GM10847 (cell line): ENCODE results near the gene USF3.

Experiments
- POLR2A ChIP-seq: IDR thresholded peaks from 2 replicates; pipeline ENCODE4 v1.6.1; 2011; ENCODE audit not compliant: insufficient read length; ENCODE audit errors: extremely low read depth

Gene USF3

GRCh38 chr3:113638910-113639309 lies 57.5 kb downstream of the USF3 start:
- TF ChIP-seq POLR2A, result no peak

GRCh38 chr3:113637756-113638155 lies 58.7 kb downstream of the USF3 start:
- TF ChIP-seq POLR2A, result no peak

GRCh38 chr3:113634782-113635474 lies 61.5 kb downstream of the USF3 start:
- no peak for TF ChIP-seq POLR2A

GRCh38 chr3:113631573-113631972 lies 64.9 kb downstream of the USF3 start:
- no peak for TF ChIP-seq POLR2A

- TF ChIP-seq POLR2A, result no peak
Observed at GRCh38 chr3:113630956-113631542, 65.4 kb downstream of the USF3 start.

- TF ChIP-seq POLR2A, result no peak
Observed at GRCh38 chr3:113629584-113630421, 66.6 kb downstream of the USF3 start.

- no peak for TF ChIP-seq POLR2A
Observed at GRCh38 chr3:113628788-113629187, 67.7 kb downstream of the USF3 start.

GRCh38 chr3:113628316-113628715 lies 68.1 kb downstream of the USF3 start:
- TF ChIP-seq POLR2A, result no peak

GRCh38 chr3:113626503-113627371 lies 69.7 kb downstream of the USF3 start:
- no peak for TF ChIP-seq POLR2A

GRCh38 chr3:113625834-113626233 lies 70.6 kb downstream of the USF3 start:
- TF ChIP-seq POLR2A, result no peak

GRCh38 chr3:113623811-113624210 lies 72.6 kb downstream of the USF3 start:
- TF ChIP-seq POLR2A, result no peak

- TF ChIP-seq POLR2A, result no peak
Observed at GRCh38 chr3:113623324-113623723, 73.1 kb downstream of the USF3 start.

GRCh38 chr3:113620091-113620490 lies 76.4 kb downstream of the USF3 start:
- no peak for TF ChIP-seq POLR2A

- TF ChIP-seq POLR2A, result no peak
Observed at GRCh38 chr3:113617726-113618125, 78.7 kb downstream of the USF3 start.

- TF ChIP-seq POLR2A, result no peak
Observed at GRCh38 chr3:113615976-113616375, 80.5 kb downstream of the USF3 start.
